Measurements from ENCODE around the gene VWA3B.
A peak's percentile ranks its signal among the peaks of the same experiment; 100 is the strongest.
"Not testable (repeated sequence)": the region's sequence is repeated elsewhere in the genome, so short reads cannot be mapped to it uniquely, and the experiment has no call there.

VWA3B gene

DNA sequence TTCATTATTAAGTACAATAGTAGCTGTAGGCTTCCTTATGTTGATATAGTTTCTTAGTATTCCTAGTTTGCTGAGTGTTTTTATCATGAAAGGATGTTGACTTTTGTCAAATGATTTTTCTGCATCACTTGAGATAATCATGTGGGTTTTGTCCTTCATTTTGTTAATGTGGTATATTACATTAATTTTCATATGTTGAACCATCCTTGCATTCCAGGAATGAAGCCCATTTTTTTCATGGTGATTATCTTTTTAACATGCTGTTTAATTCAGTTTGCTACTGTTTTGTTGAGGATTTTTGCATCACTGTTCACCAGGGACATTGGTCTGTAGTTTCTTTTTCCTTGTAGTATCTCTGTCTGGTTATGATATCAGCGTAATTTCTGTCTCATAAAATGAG, 176.4 kb downstream of the VWA3B start:
- DNase-seq: no peak

DNA sequence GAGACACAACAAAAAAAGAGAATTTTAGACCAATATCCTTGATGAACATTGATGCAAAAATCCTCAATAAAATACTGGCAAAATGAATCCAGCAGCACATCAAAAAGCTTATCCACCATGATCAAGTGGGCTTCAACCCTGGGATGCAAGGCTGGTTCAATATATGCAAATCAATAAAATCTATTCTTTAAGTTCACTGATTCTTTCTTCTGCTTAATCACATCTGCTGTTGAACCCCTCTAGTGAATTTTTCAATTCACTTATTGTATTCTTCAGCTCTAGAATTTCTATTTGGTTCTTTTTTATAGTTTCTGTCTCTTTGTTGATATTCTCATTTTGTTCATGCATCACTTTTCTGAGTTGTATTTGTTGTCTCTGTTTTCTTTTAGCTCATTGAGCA, 181.3 kb downstream of the VWA3B start:
- not testable (repeated sequence) for DNase-seq

DNA sequence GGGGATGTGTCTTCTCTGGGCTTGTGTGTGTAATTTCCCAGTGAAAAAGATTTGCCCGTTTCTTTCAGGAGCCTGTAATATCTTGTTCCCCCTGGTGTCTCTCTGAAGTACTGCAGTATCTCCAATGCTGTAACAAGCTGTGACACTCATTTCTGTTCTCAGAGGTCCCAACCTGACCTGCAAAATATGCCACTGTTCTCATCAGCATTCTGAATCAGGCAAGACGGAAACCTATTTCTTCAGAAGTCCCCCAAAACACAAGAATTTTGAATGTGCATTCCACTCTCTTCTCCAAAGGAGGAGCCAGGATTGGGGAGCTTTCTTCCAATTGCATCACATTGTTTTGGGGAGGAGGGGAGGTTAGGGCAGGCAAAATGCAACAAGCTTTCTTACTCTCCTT, 182.3 kb downstream of the VWA3B start:
- DNase-seq: peak; percentile 18 to 56

DNA sequence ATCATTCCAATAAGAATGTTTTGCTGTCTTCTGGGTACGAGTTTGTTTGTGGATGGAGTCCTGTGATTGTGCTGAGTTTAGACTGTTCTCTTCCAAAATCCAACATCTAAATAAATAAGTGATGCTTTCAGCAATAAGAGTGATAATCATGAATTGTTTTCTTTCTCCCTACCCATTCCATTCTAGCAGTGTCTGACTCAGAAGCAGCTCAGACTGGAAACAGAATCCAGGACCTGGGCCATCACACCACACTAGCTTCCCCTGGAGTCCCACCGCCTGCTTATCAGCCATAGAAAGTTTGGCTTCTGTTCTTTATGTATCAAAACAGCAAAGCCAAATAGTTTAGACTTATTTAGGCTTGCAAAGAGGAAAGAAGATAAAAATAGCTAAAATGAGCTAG, 182.9 kb downstream of the VWA3B start:
- DNase-seq: no peak

DNA sequence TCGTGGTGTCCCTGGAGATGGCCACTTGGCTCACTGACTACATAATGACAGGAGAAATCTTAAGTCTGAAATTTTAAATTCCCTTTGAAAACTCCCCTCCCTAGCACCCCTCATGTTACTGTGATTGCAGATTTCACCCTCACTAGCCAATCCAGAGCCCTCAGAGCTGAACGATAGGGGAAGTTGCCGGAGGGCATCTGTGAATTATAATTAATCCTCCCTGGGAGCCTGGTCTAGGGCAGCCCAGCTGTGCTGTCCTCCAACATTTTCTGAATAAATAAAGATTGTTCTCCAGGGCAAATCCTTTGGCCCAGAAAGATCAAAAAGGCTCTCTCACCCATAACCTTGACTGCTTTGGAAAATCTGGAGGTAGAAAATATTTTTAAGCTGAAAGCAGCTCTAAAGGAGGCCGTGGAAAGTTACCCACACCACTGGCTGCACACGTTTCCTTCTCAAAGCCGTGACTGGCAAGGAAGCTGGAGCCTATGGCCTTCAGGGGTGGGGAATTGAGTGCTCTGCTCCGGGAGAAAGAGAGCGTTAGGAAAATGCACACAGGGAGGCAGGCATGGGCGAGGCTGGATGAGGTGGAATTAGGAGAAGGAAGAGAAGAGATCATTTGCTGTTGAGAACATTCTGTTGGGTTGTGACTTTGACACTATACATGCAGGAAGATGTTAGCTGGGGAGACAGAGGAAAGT, 190.3 kb downstream of the VWA3B start:
- DNase-seq: no peak

DNA sequence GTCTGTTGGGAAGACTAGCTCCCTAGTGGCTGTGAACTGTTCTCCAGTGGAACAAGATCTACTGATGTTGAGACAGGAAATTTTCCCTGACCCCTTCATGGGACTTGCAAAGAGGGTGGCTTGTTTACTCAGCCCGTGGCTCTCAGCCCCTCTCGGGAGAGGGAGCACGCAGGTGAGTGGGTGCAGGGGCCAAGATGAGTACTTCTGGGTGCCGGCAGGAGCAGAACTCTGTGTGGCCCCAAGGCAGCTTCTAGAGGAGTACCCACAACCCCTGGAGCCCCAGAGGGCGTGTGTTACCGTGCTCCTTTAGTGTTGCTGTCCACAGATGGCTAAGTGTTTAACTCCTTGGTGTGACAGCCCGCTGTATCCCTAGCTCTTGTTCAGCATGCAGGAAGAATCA, 191.1 kb downstream of the VWA3B start:
- DNase-seq: no peak

DNA sequence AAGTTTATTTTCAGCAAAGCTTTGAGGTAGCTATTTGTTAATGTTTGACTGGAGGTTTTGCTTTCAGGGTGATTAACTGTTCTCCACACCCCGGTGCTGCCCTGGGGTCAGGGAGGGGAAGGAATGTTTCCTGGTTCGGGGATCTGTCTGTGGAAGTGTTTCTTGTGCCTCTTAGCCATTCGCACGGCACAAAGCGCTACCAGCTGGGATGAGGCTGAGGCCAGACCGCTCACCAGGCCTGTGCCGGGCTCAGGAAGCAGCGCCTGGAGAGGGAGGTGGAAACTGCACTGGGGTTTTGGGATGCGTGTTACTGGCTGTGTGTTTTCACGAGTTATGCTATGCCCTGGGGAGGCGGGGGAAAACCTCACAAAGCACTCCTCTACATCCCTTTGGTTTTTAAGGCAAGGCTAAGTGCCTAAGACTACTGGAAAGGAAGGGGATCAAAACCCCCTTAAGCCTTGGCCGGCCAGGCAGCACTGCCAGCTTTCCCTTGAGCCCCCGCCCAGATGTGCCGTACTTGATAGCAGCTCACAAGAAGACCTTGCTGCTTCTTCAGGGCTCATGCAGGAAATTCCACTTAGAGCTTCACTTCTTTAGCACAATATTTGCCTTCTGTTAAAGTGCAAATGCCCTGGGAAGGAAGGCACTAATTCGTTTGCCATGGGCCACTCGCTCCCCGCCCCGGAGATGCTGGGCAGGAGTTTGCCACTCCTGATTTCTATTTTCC, 193.6 kb downstream of the VWA3B start:
- no peak for DNase-seq

DNA sequence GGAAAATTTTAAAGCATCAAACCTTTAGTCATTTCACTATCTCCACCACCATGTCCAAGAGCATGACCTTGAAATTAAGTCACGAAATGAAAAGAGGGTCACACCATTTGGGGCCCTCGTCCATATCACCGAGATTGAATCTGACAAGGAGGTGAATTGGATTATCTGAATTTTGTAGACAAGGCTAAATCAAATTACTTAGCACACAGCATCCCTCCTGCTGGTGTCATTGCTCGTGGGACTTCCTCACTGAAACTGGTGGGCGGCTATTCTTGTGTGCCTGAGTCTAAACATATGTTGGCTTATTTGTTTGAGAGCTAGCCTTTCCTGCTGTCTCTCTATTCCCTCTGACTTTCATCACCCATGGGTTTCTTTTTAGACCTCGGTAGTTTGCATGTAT, 194.6 kb downstream of the VWA3B start:
- no peak for DNase-seq

DNA sequence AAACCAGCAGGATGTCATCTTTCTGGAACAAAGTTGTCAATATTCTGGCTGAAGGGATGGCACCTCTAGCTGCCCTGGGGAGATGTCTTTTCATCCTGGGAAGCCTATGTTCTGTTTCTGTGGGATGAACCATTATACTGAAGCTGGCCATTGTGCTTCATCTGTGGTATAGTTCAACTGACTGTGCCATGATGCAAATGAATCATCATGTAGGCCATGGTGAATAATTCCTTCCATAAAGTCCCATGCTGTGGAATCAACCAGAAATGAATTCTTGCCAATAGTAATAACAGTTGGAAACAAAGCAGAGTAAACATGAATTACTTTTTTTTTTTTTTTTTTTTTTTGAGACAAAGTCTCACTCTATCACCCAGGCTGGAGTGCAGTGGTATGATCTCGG, 195.1 kb downstream of the VWA3B start:
- no peak for DNase-seq

DNA sequence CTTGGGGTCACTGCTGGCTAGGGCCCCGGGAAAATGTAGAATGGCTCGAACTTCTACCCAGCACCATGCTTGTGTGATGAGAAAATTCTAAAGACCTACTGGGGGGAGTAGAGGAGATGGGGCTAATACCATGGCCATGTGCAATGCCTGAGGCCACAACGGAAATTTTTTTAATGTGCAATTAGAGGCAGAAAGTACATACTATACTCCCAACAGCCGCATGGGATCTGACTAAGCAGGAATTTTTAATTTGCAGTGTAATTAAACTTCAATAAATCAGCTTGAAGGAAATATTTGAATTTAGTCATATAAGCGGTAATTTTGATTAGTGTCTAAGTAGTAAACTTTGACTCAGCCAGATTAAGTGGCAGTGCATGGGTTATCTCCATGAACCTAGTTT, 206.1 kb downstream of the VWA3B start:
- DNase-seq: no peak

DNA sequence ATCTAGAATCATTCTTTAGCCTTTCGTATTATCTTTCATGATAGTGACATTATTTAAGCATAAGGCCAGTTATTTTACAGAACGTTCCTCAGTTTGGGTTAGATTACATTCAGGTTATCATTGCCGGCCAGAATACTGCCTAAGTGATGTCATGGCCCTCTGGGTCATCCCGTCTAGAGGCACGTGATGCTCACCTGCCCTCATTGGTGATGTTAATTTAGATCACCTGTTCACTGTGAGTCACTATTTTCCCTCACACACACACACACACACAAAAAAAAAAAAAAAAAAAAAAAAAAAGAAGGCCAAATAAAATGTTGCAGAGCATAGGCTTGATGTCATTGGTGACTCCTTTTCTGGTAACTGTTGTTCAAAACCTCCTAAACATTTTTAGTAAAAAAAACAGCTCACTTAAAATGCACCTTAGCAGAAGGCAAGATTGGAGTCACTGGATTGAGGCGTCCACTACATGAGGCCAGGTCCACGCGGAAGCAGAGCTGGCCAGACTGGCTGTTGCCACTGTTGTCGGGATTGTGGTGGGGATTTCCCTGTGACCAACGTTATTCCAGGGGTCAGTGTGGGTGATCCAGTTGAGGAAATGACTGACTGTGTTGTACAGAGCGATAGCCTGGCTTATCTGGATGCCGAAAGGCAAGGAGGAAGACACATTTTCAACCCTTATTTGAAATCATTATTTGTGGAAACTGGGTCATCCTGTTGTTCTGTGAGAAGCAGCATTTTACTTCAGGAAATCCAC, 207.1 kb downstream of the VWA3B start:
- DNase-seq: no peak

DNA sequence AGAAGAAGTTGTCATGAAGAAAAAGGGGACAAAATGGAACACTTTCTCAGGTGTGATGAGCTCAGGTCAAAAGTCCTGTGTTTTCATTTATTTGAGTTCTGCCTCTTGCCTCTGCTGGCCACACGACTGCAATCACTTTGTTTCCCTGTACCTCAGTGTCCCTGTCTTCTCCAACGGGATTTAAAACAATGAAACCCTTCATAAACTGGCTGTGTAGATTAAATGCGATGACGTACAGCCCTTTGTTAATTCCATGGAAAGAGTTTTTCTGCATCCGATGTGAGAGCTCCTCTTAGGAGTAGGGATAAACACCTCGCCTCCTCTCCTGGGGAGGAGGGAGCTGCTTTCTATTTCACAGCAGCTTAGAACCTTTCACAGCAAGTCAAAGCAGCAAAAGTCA, 207.7 kb downstream of the VWA3B start:
- DNase-seq: no peak

DNA sequence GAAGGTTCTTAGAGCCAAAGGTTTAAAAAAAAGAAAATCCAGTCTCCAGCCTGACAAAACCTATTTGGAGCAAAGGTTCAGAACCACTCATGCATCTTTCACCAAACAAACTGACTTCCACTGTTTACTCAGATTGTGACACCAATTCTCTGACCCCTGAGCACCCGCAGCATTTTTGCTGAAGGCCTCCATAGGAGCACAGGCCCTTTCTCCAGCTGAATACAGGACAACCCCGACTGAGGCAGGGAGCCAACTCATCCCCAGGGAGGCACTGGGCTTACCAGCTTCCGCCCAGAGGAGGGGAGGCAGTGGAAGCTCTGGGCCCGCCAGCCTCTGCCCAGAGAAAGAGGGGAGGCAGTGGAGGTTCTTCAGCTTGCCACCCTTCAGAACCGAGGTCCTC, 208.3 kb downstream of the VWA3B start:
- DNase-seq: no peak

DNA sequence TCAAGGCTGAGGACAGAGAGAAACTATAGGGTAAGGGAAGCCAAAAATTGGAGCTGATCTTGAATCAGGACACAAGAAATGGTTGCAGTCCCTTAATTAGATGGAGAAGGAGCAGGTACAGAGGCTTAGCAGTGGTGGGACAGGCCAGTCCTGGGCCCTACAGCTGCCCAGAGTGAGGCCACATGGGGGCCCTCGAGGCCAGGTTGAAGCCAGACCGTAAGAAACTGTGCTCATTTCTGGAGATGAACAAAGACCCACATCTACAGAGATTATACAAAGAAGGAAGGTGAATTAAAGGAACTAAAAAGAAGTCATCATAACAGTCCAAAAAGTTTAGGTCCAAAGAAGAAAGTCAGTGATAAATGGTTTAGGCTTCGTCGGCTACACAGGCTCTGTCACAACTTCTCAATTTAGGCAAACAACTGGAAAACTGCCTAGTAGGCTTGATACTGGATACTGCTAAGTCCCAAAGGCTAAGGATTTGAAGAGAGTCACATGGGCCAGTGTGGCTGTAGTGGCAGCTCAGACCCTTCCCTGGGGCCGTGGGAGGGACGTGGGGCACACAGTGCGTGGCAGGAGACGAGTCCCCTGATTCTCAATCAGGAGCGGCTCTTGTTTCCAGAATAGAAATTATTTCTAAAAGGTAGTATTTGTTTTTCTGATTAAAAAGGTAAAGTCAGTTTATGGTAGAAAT, 208.9 kb downstream of the VWA3B start:
- no peak for DNase-seq

DNA sequence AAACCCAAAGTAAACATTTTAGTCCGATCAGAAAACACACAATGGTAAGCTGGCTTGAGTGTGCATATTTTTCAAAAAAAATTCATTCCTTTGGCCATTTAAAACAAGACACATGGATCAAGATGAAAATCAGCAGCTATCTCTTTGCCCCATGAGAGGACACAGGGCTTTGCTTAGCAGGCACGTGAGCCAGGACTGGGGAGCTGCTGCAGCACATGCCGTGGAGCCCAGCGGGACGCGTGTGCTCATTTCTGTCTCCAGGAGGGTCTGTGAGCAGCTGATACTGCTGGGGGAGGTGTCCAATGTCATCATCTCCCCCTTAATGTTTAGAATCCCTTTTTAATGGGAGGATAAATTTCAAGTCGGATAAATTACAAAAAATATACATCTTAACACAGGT, 209.5 kb downstream of the VWA3B start:
- no peak for DNase-seq

DNA sequence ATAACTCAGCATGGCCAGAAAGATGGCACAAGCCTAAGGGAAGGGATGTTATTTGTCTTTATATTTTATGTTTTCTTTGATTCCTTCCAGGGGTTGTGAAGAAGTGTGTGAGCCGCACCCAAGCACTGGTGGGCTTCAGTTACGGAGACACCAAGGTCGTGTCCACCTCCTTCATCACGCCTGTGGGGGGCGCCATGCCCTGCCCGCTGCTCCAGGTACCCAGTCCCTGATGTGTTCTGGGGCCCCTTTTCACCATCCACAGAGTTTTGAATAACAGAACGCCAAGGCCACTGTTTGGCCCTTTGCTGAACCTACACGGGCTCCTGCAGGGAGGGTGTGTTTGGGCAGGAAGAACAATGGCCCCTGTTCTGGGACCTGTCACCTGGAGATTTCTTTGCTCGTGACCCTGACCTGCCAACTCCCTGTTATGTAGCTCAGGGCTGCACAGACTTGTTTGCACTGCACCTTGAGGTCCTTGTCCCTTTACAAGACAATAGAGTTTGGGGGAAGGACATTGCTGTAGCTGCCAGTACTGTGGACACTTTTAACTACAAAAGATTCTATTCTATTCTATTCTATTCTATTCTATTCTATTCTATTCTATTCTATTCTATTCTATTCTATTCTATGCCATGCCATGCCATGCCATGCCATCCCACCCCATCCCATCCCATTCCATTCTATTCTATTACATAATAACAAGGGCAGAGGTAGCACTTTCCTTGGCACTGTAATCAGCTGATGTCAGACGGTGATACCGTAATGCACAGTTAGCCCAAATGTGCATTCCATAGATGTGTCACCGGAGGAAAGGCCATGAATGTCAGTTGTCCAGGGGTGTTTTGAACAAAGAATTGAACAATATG, 211.1 kb downstream of the VWA3B start:
- DNase-seq: no peak

DNA sequence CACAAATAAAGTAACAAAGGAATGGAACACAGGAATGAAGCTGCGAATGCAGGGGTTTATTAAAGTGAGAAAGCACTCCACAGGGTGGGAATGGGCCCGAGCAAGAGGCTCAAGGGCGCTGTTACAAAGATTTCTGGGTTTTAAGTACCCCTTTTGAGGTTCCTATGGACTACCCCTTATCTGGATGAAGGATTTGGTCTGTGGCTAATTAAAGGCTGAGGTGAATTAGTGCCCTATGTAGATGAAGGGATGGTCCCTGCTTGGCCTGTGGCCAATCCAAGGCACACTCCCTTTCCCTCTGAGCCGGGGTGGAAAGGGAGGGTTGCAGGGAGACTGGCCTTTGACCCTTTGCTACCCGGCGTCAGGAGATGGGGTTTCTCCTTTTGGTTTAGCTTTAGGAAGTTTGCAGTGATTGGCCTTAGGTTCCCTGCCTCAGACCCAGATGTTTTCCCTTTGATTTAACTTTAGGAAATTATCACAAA, 211.8 kb downstream of the VWA3B start:
- DNase-seq: no peak

DNA sequence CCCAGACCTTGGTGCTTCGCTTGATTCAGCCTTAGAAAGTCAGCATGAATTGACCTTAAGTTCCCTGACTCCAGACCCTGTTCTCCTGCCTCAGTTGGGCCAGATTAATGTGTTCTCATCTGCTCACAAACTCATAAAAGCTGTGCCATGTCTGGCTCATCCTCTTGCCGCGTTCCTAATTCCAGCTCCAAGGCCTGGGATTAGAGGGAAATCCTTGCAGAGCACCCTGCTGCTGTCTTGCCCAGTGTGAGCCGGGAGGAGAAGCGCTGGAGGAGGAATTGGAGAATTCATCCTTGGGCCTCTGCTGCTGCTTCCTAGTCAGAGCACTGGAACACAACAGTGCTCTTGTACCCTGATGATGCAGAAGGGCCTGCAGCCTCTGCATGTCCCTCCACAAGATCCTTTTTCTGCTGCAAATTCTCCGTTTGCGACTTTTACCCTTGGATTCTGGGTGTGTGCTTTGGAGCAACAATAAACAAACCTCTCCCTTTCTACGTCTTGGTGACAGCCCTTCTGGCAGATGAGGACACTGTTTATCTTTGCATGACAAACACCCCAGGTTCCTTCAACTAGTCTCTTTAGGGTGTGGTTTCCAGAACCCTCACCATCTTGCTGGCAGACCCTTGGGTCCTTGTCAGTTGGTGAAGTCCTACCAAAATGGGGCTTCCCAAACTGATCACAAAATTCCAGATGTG, 212.4 kb downstream of the VWA3B start:
- no peak for DNase-seq

DNA sequence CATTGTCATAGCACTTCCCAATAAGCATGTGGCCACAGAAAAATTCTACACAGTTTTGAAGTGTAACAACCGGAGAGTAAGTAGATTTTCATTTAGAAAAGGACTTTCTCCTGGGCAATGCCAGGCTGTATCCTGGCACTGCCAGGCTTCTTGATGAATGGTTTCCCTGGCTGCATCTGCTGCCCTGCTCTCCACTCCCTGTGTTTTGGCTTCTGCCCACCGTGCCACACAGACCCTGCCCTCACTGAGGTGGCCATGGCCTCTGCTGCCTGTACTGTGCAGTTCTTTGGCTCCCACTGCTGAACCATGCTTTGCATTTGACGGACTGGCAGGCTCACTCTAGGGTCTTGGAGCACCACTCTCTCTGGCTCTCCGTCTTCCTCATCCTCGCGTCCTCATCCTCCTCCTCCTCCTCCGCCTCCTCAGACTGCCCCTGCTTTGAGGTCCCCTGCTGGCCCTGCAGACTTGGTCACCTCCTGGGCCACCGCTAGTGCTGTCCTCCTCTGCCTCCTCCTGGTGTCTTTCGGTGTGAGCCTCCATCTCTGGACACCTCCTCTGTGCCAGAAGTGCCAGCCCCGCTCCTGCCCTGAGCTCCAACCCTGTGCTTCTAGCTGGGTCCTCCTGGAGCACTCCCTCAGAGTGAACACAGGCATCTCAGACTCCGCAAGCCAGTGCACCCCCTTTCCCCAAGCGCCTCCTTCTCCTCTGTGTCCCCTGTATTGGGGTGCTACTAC, 213.3 kb downstream of the VWA3B start:
- no peak for DNase-seq

DNA sequence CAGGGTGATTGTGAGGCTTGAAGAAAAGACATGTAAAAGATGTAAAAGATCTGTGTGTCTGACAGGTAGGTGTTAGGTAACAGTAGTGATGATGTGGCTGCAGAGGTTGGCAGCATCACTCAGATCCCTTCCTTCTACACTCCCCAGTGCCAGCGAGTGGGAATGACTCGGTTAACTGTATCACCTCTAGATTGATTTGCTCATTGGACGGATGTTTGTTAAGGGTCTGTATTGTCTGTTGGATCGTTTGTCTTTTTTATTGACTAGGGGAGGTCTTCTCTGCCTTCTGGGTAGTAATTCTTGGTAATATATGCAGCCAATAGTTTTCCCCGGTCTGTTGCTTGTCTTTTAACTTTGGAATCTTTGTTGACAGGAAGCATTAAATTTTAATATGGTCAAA, 214.5 kb downstream of the VWA3B start:
- no peak for DNase-seq

DNA sequence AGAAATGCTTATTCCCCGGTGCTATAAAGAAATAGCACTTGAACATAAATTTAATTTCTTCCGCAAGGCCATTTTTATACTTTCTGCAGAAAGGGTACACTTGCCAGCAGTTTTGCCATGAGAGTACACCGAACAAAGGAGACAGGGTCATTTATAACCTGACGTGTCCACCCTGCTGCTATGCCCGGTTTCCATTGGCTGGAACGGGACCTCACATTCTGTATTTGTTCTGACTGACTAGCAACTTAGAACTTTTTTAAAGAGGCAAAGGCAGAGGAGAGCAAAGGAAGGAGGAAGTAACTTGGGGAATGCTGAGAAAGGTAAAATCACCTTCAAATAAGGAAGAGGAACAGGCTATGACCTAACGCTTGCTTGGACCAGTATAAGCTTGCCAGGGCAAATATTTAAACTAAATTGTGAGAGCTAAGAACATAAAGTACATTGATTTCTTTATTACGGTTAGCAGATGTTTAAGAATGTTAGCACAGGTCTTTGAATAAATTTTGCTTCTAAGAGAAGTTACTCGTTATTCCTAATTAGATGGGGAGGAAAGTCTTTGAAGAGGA, 220.2 kb downstream of the VWA3B start:
- not testable (repeated sequence) for DNase-seq
